ENCODE results near the gene TFAP2D.

DNA sequence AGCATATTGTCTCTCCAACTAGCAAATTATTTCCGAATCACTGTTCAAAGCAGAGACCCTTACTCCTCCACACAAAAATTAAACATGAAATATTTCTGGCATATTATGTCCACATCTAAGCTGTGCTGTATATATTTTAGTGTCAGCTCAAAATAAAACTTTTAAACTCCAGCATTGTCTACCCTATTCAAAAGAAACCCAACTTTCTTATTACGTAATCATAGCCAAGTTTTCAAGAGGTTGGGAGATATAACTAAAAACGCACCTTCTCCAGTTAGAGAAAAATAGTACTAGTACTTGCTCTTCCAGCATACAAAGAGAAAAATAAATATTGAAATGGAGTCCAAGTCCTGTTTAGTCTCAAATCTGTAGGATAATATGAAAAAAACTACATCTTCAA lies 24.1 kb upstream of the TFAP2D start:
- no peak for TF ChIP-seq EZH2 (IDR thresholded peaks at IDR 0.05; ENCODE audit: borderline replicate concordance)
- TF ChIP-seq EZH2phosphoT487 (IDR thresholded peaks at IDR 0.05; ENCODE audit: low read depth, severe bottlenecking, unreplicated experiment) = no peak
- TF ChIP-seq, protein P1, sequence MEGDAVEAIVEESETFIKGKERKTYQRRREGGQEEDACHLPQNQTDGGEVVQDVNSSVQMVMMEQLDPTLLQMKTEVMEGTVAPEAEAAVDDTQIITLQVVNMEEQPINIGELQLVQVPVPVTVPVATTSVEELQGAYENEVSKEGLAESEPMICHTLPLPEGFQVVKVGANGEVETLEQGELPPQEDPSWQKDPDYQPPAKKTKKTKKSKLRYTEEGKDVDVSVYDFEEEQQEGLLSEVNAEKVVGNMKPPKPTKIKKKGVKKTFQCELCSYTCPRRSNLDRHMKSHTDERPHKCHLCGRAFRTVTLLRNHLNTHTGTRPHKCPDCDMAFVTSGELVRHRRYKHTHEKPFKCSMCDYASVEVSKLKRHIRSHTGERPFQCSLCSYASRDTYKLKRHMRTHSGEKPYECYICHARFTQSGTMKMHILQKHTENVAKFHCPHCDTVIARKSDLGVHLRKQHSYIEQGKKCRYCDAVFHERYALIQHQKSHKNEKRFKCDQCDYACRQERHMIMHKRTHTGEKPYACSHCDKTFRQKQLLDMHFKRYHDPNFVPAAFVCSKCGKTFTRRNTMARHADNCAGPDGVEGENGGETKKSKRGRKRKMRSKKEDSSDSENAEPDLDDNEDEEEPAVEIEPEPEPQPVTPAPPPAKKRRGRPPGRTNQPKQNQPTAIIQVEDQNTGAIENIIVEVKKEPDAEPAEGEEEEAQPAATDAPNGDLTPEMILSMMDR (IDR thresholded peaks at IDR 0.05; ENCODE audit: poor library complexity) = no peak

Measured in hepatocyte (in vitro differentiated cells).